Upper lobe of left lung (tissue), 4 donors: ENCODE measurements around the gene MAN1A1.

Experiments
- EP300 ChIP-seq, 4 donors: sonication (generic); formaldehyde crosslinking; IDR thresholded peaks; one replicate each; pipeline ENCODE4 v1.5.1; 2017; ENCODE audit warnings: antibody characterized with exemption in 4 of 4, control low read depth in 2 of 4
- POLR2A ChIP-seq, 4 donors: fragments of 450-650 bp; IDR thresholded peaks; one replicate each; pipeline ENCODE4 v1.5.1; 2016 to 2017; ENCODE audit warnings: antibody characterized with exemption in 4 of 4, mild to moderate bottlenecking in 2 of 4
- POLR2AphosphoS5 ChIP-seq, 2 donors: sonication (generic); formaldehyde crosslinking; IDR thresholded peaks; one replicate each; pipeline ENCODE4 v1.5.1; 2017; ENCODE audit warnings: antibody characterized with exemption in 2 of 2
- TF ChIP-seq, protein P1 (sequence below), 6 experiments: fragments of 450-650 bp in 4 of 6; fragments of 200-600 bp in 2 of 6; sonication (generic) in 2 of 6; IDR thresholded peaks; one replicate each; pipeline ENCODE4 v1.5.1; 2016 to 2019; ENCODE audit warnings: antibody characterized with exemption in 6 of 6

DNA sequence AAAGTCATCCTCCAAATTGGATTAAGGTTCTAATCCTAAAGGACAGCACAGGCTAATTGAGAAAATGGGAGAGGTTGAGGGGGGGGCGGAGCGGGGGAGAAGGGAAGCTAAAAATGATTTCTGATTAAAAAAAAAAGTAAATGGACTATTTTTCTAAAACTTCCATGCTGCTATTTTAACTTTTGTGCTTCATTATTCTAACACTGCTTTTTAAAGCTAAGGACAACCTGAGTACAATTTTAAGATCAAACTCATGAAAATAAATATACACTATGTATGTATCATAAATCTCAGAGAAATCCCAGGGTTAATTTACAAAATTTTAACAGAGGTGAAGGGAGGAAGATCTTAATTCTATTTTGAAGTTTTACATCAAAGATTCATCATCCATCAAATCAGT lies 4.4 kb downstream of the MAN1A1 start:
- TF ChIP-seq, protein P1, sequence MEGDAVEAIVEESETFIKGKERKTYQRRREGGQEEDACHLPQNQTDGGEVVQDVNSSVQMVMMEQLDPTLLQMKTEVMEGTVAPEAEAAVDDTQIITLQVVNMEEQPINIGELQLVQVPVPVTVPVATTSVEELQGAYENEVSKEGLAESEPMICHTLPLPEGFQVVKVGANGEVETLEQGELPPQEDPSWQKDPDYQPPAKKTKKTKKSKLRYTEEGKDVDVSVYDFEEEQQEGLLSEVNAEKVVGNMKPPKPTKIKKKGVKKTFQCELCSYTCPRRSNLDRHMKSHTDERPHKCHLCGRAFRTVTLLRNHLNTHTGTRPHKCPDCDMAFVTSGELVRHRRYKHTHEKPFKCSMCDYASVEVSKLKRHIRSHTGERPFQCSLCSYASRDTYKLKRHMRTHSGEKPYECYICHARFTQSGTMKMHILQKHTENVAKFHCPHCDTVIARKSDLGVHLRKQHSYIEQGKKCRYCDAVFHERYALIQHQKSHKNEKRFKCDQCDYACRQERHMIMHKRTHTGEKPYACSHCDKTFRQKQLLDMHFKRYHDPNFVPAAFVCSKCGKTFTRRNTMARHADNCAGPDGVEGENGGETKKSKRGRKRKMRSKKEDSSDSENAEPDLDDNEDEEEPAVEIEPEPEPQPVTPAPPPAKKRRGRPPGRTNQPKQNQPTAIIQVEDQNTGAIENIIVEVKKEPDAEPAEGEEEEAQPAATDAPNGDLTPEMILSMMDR (IDR thresholded peaks at IDR 0.05): no peak
- TF ChIP-seq POLR2A (IDR thresholded peaks at IDR 0.05): no peak
- TF ChIP-seq POLR2AphosphoS5 (IDR thresholded peaks at IDR 0.05): no peak
- no peak for TF ChIP-seq EP300 (IDR thresholded peaks at IDR 0.05)
